Measurements from ENCODE around the gene GDPD4.

DNA sequence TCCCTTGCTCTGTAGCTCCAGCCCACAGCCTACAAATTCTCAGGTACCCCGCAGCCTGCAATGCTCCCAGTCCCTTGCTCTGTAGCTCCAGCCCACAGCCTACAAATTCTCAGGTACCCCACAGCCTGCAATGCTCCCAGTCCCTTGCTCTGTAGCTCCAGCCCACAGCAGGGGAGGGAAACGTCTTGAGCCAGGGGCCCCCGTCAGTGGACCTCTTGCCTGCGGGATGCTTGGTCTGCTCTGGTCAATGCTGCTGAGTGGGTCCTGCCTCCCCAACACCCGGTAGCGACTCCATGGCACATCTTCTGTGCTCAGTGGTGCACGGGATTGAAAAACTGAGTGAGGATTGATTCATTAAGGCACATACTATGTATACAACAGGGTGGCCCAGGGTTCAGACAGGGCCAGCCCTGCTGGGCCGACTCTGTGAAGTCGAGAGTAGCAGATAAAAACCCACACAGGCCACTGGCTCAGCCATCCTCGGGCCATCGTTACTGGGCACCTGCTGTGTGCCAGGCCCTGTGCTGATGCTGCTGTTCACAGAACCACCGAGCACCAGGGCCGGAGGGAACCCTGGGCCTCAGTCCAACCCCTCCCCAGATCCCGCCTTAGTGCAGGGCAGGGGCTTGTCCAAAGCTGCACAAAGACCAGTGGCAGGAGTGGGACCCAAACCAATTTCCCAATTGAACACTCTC, 103.7 kb downstream of the GDPD4 start:
- TF ChIP-seq, protein P1, sequence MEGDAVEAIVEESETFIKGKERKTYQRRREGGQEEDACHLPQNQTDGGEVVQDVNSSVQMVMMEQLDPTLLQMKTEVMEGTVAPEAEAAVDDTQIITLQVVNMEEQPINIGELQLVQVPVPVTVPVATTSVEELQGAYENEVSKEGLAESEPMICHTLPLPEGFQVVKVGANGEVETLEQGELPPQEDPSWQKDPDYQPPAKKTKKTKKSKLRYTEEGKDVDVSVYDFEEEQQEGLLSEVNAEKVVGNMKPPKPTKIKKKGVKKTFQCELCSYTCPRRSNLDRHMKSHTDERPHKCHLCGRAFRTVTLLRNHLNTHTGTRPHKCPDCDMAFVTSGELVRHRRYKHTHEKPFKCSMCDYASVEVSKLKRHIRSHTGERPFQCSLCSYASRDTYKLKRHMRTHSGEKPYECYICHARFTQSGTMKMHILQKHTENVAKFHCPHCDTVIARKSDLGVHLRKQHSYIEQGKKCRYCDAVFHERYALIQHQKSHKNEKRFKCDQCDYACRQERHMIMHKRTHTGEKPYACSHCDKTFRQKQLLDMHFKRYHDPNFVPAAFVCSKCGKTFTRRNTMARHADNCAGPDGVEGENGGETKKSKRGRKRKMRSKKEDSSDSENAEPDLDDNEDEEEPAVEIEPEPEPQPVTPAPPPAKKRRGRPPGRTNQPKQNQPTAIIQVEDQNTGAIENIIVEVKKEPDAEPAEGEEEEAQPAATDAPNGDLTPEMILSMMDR (IDR thresholded peaks at IDR 0.05) = no peak
- TF ChIP-seq, protein P2, sequence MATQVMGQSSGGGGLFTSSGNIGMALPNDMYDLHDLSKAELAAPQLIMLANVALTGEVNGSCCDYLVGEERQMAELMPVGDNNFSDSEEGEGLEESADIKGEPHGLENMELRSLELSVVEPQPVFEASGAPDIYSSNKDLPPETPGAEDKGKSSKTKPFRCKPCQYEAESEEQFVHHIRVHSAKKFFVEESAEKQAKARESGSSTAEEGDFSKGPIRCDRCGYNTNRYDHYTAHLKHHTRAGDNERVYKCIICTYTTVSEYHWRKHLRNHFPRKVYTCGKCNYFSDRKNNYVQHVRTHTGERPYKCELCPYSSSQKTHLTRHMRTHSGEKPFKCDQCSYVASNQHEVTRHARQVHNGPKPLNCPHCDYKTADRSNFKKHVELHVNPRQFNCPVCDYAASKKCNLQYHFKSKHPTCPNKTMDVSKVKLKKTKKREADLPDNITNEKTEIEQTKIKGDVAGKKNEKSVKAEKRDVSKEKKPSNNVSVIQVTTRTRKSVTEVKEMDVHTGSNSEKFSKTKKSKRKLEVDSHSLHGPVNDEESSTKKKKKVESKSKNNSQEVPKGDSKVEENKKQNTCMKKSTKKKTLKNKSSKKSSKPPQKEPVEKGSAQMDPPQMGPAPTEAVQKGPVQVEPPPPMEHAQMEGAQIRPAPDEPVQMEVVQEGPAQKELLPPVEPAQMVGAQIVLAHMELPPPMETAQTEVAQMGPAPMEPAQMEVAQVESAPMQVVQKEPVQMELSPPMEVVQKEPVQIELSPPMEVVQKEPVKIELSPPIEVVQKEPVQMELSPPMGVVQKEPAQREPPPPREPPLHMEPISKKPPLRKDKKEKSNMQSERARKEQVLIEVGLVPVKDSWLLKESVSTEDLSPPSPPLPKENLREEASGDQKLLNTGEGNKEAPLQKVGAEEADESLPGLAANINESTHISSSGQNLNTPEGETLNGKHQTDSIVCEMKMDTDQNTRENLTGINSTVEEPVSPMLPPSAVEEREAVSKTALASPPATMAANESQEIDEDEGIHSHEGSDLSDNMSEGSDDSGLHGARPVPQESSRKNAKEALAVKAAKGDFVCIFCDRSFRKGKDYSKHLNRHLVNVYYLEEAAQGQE (IDR thresholded peaks at IDR 0.05; ENCODE audit: insufficient read depth in 1 of 2, low read depth in 2 of 2, low read length in 1 of 2) = no peak
- TF ChIP-seq POLR2AphosphoS5 (IDR thresholded peaks at IDR 0.05; ENCODE audit: low read depth, low read length) (no peak), SIN3A (IDR thresholded peaks at IDR 0.05; ENCODE audit: borderline replicate concordance, insufficient read depth, low read depth, low read length) (no peak)
